BLaER1 treated with 17β-estradiol and CSF1 and Interleukin-3, amounts not matched to agents 10 nM and 100 nM (cell line): ENCODE data around the gene MYADML2.
A peak's percentile ranks its signal among the peaks of the same experiment; 100 is the strongest.

Source experiments
- H3K27ac ChIP-seq, 11 experiments: shearing (Covaris generic); formaldehyde crosslinking; 2 replicates each; pipeline ENCODE4 v1.8.1; 2022
- H3K27me3 ChIP-seq, 11 experiments: shearing (Covaris generic); formaldehyde crosslinking; 2 replicates each; pipeline ENCODE4 v1.8.1; 2022
- H3K36me3 ChIP-seq, 11 experiments: shearing (Covaris generic); formaldehyde crosslinking; 2 replicates each; pipeline ENCODE4 v1.8.1; 2022
- H3K4me1 ChIP-seq, 10 experiments: shearing (Covaris generic); formaldehyde crosslinking; 2 replicates each; pipeline ENCODE4 v1.8.1; 2022
- H3K4me2 ChIP-seq, 11 experiments: shearing (Covaris generic); formaldehyde crosslinking; 2 replicates each; pipeline ENCODE4 v1.8.1; 2022
- H3K4me3 ChIP-seq, 10 experiments: shearing (Covaris generic); formaldehyde crosslinking; 2 replicates each; pipeline ENCODE4 v1.8.1; 2022
- H3K9ac ChIP-seq, 11 experiments: shearing (Covaris generic); formaldehyde crosslinking; 2 replicates each; pipeline ENCODE4 v1.8.1; 2022
- H3K9me3 ChIP-seq, 11 experiments: shearing (Covaris generic); formaldehyde crosslinking; replicated peaks in 1 of 11; 2 replicates each; pipeline ENCODE4 v1.8.1; 2022
- H4K20me1 ChIP-seq, 11 experiments: shearing (Covaris generic); formaldehyde crosslinking; 2 replicates each; pipeline ENCODE4 v1.8.1; 2022
- Cebpa-rat ChIP-seq, 11 experiments: shearing (Covaris generic); IDR thresholded peaks; 2 replicates each; pipeline ENCODE4 v1.8.1; 2022

Gene MYADML2

DNA sequence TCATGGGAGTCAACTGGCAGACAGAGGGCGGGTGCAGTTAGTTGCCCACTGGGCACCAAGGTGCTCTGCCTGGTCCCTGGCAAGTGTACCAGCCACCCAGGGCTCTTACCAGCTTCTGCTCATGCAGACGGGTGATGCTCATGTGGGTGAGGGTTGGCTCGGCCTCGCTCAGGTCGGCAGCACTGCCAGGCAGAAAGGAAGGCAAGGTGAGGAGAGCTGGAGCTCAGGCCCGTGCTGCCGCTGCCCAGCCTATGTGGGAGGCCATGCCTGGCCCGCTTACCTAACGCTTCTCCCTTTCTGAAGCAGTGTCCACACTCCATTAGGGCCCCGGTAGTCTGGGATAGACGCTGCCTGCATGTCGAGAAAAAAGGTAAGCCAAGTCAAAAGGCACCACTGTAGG is 31.7 kb downstream of the MYADML2 start:
- Histone ChIP-seq H3K27ac (no peak overlapping the region), H3K4me3 (no peak overlapping the region), H3K4me2 (0 out of 22 replicates have a peak overlapping the region, but pooled peaks of 2 of the 11 experiments have one; percentile 90 to 96), H3K27me3 (no peaks in the 10 kb centered on the region), H3K9me3 (no peaks in the 10 kb centered on the region), H3K4me1 (peaks cover 42 to 66% (median 53%) of the 10 kb centered on the region in 10 experiments), H3K36me3 (peaks cover 45 to 69% (median 58%) of the 10 kb centered on the region in 11 experiments), H4K20me1 (peaks cover 61 to 95% (median 86%) of the 10 kb centered on the region in 11 experiments), H3K9ac (peak overlapping the region in 5 of 11 experiments; percentile 9 to 57 (median 19); a peak in 1 of 22 replicates)
- no peak for TF ChIP-seq Cebpa-rat (IDR thresholded peaks at IDR 0.05)

GRCh38 chr17:81914103-81914850 is 32.8 kb downstream of the MYADML2 start:
- no peak for TF ChIP-seq Cebpa-rat (IDR thresholded peaks at IDR 0.05)
- Histone ChIP-seq H3K36me3 (peaks cover 45 to 62% (median 50%) of the 10 kb centered on the region in 11 experiments), H3K9ac (peak overlapping the region in 4 of 11 experiments; percentile 14 to 57 (median 23); a peak in 4 of 22 replicates), H3K9me3 (no peaks in the 10 kb centered on the region), H3K4me3 (no peak overlapping the region), H3K4me1 (peaks cover 40 to 66% (median 52%) of the 10 kb centered on the region in 10 experiments), H3K27ac (no peak overlapping the region), H3K4me2 (no peak overlapping the region), H3K27me3 (no peaks in the 10 kb centered on the region), H4K20me1 (peaks cover 69 to 95% (median 86%) of the 10 kb centered on the region in 11 experiments)

DNA sequence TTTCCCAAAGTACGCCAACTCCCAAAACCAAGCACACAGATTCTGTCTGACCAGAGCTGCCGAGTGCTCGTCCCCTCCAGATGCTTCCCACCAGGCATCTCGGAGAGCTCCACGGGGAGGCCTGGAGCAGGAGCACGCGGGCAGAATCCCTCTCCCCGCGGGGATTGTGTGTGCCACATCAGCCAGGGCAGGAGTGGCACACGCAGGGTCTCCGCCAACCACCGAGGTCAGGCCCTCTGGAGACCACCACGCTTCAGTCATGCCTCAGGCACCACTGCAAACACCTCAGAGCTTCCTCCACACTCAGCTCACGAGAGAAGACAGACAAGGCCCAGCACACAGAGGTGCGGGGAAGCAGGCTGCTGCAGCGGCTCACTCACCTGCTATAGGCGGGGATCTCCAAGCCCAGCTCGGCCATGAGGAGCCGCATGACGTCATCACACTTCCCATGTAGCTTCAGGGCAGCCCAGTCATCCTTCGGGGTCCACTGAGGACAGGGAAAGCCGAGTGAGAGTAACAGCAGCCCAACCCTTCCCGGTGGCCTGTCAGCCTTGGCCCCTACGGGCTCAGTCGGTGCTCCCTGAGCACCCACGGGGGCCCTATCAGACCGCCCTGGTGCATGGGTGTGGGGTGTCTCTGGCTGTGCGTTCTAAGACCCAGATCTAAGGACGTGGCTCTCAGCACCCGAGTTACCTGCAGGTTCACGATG is 33.5 kb downstream of the MYADML2 start:
- no peak overlapping the region for H3K4me3 ChIP-seq
- H3K27me3 ChIP-seq: no peaks in the 10 kb centered on the region
- TF ChIP-seq Cebpa-rat (IDR thresholded peaks at IDR 0.05): no peak
- peaks cover 62 to 95% (median 82%) of the 10 kb centered on the region in 11 experiments for H4K20me1 ChIP-seq
- peaks cover 33 to 62% (median 48%) of the 10 kb centered on the region in 10 experiments for H3K4me1 ChIP-seq
- no peaks in the 10 kb centered on the region for H3K9me3 ChIP-seq
- H3K27ac ChIP-seq: no peak overlapping the region
- peak overlapping the region in 1 of 11 experiments; percentile 24; a peak in 1 of 22 replicates for H3K9ac ChIP-seq
- no peak overlapping the region for H3K4me2 ChIP-seq
- peaks cover 46 to 65% (median 53%) of the 10 kb centered on the region in 11 experiments for H3K36me3 ChIP-seq

DNA sequence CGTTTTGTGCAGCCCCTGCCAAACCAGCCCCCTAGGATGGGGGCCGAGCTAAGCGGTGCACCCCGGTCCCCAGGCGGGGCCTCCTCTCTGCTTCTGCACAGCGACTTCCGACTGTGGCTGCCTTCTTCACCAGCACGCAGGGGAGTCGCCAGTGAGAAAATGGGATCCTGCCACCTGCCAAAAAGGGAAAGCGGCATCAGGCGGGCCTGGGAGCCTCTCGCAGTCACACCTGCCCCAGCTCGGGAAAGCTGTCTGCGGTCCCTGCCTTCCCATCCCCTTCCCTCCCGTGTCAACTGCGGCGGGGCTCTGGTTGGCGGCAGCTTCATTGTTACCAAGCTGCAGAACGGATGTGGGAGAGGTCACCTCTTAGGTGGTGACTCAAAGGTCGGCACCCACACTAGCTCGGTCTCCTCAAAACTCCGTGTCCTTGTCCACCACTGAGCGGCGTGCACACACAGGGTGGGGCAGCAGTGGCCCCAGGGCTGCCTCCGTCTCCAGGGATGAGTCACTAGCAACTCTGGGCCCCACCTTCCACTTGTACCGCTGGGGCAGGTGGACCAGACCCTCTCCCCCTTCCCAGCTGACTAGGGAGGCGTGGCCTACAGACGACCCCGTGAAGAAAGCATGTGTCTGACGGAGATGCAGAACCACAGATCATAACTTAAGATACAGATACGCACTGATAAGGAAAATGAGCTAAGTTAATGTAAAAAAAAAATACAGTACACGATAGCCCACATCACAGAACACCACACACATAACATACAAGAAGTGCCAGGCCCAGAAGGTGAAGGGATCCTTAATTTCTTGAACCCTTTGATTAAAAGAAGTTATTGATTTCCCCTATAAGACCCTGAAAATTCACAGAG is 34.4 kb downstream of the MYADML2 start:
- Histone ChIP-seq H3K9me3 (no peaks in the 10 kb centered on the region), H3K27ac (no peak overlapping the region), H3K36me3 (peaks cover 46 to 73% (median 62%) of the 10 kb centered on the region in 11 experiments), H3K27me3 (no peaks in the 10 kb centered on the region), H3K4me2 (peak overlapping the region in 1 of 11 experiments; percentile 64; a peak in 1 of 22 replicates), H3K4me3 (no peak overlapping the region), H4K20me1 (peaks cover 57 to 95% (median 81%) of the 10 kb centered on the region in 11 experiments), H3K4me1 (peaks cover 27 to 64% (median 46%) of the 10 kb centered on the region in 10 experiments), H3K9ac (0 out of 22 replicates have a peak overlapping the region, but pooled peaks of 1 of the 11 experiments have one; percentile 24)
- TF ChIP-seq Cebpa-rat (IDR thresholded peaks at IDR 0.05): no peak

DNA sequence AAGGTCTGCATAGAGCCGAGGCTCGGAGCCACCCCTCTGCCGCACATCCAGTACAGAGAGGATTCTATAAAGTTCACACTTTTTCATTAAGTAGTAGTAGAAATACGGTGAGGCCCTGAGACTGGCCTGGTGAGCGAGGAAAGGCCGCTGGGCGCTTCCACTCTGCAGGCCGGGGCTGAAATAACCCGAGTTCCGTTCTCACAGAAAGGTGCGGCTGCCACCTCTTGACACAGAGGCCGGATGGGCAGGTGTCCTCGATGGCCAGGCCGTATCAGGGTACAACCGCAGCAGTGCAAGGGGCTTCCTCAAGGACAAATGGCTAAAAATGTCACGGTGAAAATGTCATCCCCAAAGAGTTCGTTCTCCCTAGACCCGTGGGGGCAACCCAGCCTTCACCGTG is 35.1 kb downstream of the MYADML2 start:
- Histone ChIP-seq H3K4me3 (peak overlapping the region in 2 of 10 experiments; percentile 20 to 21; a peak in 1 of 20 replicates), H3K27ac (no peak overlapping the region), H3K36me3 (peaks cover 46 to 80% (median 69%) of the 10 kb centered on the region in 11 experiments), H3K27me3 (no peaks in the 10 kb centered on the region), H3K4me1 (peaks cover 25 to 67% (median 42%) of the 10 kb centered on the region in 10 experiments), H3K9ac (no peak overlapping the region), H3K4me2 (peak overlapping the region; percentile 7 to 82 (median 64); a peak in 16 of 22 replicates), H4K20me1 (peaks cover 52 to 95% (median 81%) of the 10 kb centered on the region in 11 experiments), H3K9me3 (no peaks in the 10 kb centered on the region)
- no peak for TF ChIP-seq Cebpa-rat (IDR thresholded peaks at IDR 0.05)

GRCh38 chr17:81911277-81911961 is 35.6 kb downstream of the MYADML2 start, which contains the start of gene PCYT2:
Gene PCYT2 (minus strand): TSS chr17:81911399. CDS start chr17:81911355, 44 bp downstream.
- peak within 1 kb of the TSS; percentile 82 to 100 (median 96) for H3K4me2 ChIP-seq
- H3K4me1 ChIP-seq: peaks cover 20 to 64% (median 37%) of the 10 kb centered on the region in 10 experiments
- H3K27me3 ChIP-seq: no peaks in the 10 kb centered on the region
- H3K27ac ChIP-seq: peak within 1 kb of the TSS in 9 of 11 experiments; percentile 35 to 63 (median 56); a peak in 16 of 22 replicates
- TF ChIP-seq Cebpa-rat (IDR thresholded peaks at IDR 0.05): no peak
- peaks cover 52 to 80% (median 73%) of the 10 kb centered on the region in 11 experiments for H3K36me3 ChIP-seq
- peak within 1 kb of the TSS; percentile 71 to 88 (median 82) for H3K9ac ChIP-seq
- peak within 1 kb of the TSS; percentile 69 to 95 (median 86) for H3K4me3 ChIP-seq
- H3K9me3 ChIP-seq: no peaks in the 10 kb centered on the region
- peaks cover 46 to 95% (median 80%) of the 10 kb centered on the region in 11 experiments for H4K20me1 ChIP-seq

DNA sequence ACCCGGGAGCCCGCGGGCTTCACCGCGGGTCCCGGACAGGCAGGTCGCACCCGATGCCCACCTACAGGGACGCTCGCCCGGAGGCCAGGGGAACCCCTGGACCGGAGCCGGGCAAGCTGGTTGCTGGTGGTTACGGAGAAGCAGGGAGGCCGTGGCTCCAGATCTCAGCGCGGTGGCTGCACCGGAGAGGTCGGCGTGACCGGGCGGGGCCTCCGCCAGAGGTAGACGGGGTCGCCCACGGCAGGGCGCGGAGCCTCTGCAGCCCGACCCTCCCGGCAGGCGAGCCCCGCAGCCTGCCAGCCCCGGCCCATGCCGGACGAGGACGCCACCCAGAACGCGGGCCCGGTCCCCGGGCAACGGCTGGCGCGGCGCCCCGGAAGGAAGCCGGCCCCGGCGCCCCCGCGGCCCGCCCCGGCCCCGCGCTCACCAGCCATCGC is 36.2 kb downstream of the MYADML2 start:
- peaks cover 14 to 59% (median 35%) of the 10 kb centered on the region in 10 experiments for H3K4me1 ChIP-seq
- H3K4me3 ChIP-seq: peak overlapping the region; percentile 69 to 95 (median 86)
- no peak for TF ChIP-seq Cebpa-rat (IDR thresholded peaks at IDR 0.05)
- H4K20me1 ChIP-seq: peaks cover 40 to 95% (median 79%) of the 10 kb centered on the region in 11 experiments
- H3K27ac ChIP-seq: peak overlapping the region in 9 of 11 experiments; percentile 35 to 63 (median 56); a peak in 16 of 22 replicates
- H3K36me3 ChIP-seq: peaks cover 53 to 81% (median 73%) of the 10 kb centered on the region in 11 experiments
- no peaks in the 10 kb centered on the region for H3K9me3 ChIP-seq
- no peaks in the 10 kb centered on the region for H3K27me3 ChIP-seq
- H3K9ac ChIP-seq: peak overlapping the region; percentile 71 to 88 (median 82)
- H3K4me2 ChIP-seq: peak overlapping the region; percentile 82 to 100 (median 96)
